Retinal pigment epithelial cell (primary cell): Measurements from ENCODE around the gene PRXL2C.
"Not testable (repeated sequence)": the region's sequence is repeated elsewhere in the genome, so short reads cannot be mapped to it uniquely, and the experiment has no call there.

ENCODE experiments used
- DNase-seq: peaks from one replicate; pipeline ENCODE4 v3.0.0-alpha.2; 2010; ENCODE audit warnings: low read depth
- H3K4me3 ChIP-seq: 2 replicates; pipeline ENCODE4 v1.5.1; 2011; ENCODE audit warnings: mild to moderate bottlenecking, low read length, control low read depth, moderate library complexity
- CTCF ChIP-seq: conservative IDR thresholded peaks from 2 replicates; pipeline ENCODE4 v1.5.1; 2011; ENCODE audit warnings: low read depth, low read length, control low read depth, inconsistent platforms

PRXL2C gene

GRCh38 chr9:96680812-96681499, 25.8 kb upstream of the PRXL2C start:
- no peak for DNase-seq
- TF ChIP-seq CTCF = no peak

DNA sequence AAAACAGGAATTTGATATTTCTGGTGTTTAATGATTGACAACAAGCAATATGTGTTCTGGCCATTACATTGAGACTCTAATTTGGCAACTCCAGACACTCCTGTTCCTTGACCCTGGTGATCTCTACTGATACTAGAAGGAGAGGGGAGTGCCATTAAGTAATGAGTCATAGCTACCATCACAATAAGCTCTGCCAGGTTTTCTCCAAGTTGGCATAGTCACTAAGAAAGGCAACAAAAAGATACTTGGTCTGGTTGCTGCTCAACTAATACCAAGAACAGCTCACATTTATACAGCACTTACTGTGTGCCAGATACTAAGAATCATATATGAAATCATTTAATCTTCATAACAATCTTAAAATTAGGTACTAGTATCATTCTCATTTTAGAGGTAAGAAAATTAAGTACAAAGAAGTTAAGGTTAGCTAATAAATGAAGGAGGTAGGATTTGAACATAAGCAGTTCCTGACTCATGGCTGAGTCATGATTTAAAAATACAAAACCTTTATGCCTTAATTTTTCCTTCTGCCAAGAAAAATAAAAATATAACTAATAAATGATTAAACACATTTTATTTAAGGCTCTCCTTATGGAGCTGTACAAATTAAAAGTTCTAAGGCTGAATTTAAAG, 19.9 kb upstream of the PRXL2C start:
- no peak for DNase-seq
- H3K4me3 ChIP-seq = no peak overlapping the region

More at GRCh38 chr9:96680812-96681499, 25.8 kb upstream of the PRXL2C start:
- no peak overlapping the region for H3K4me3 ChIP-seq

GRCh38 chr9:96673786-96674185, 18.7 kb upstream of the PRXL2C start:
- not testable (repeated sequence) for DNase-seq, H3K4me3 ChIP-seq

More for the DNA sequence above, 19.9 kb upstream of the PRXL2C start:
- TF ChIP-seq CTCF = no peak

GRCh38 chr9:96668868-96669534, 13.9 kb upstream of the PRXL2C start:
- no peak for TF ChIP-seq CTCF
- no peak for DNase-seq
- no peak overlapping the region for H3K4me3 ChIP-seq

- TF ChIP-seq CTCF = no peak
- H3K4me3 ChIP-seq = no peak overlapping the region
- DNase-seq = no peak
These were observed 12.2 kb upstream of the PRXL2C start for GRCh38 chr9:96667363-96667728.

DNA sequence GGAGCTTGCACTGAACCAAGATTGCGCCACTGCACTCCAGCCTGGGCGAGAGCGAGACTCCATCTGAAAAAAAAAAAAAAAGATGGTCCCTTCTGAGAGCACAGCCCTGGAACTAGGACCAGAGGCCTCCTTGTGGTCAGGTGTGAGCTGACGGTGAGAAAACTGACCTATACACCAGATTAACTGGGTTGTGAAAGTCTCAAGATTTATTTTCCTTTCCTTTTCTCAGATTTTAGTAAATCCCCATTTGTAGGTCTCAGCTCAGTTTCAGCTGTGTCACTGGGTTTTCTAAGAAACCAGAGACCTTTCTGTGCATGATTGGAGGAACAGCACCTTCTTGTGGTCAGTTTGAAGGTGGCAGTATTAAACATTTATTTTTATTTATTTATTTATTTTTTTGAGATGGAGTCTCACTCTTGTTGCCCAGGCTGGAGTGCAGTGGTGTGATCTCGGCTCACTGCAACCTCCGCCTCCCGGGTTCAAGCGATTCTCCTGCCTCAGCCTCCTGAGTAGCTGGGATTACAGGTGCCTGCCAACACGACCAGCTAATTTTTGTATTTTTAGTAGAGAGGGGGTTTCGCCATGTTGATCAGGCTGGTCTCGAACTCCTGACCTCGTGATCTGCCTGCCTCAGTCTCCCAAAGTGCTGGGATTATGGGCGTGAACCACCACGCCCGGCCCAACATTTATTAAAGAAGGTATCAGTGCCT, 11.7 kb upstream of the PRXL2C start:
- not testable (repeated sequence) for H3K4me3 ChIP-seq, DNase-seq
- TF ChIP-seq CTCF = peak; percentile 75

GRCh38 chr9:96665789-96666188, 10.7 kb upstream of the PRXL2C start:
- TF ChIP-seq CTCF = no peak
- H3K4me3 ChIP-seq = no peak overlapping the region
- no peak for DNase-seq
